Testis (tissue), 2 donors: ENCODE measurements around the gene DNAJB8.

Source experiments
- CTCF ChIP-seq, 3 experiments: fragments of 450-650 bp in 2 of 3; fragments of 200-600 bp in 1 of 3; sonication (generic) in 1 of 3; IDR thresholded peaks; one replicate each; pipeline ENCODE4 v1.5.1; 2016 to 2019; ENCODE audit warnings: antibody characterized with exemption in 3 of 3, mild to moderate bottlenecking in 2 of 3, moderate library complexity in 1 of 3
- POLR2A ChIP-seq: fragments of 450-650 bp; IDR thresholded peaks from one replicate; pipeline ENCODE4 v1.6.1; 2017; ENCODE audit warnings: antibody characterized with exemption, mild to moderate bottlenecking, moderate library complexity

- TF ChIP-seq CTCF (IDR thresholded peaks at IDR 0.05) (no peak), POLR2A (no peak)
These were observed 38.5 kb downstream of the DNAJB8 start for GRCh38 chr3:128427872-128428822.
